H1 (cell line): Measurements from ENCODE around the gene MKX. TPM values are rescaled to one million over a fixed set of nuclear protein-coding genes. Genes with fewer than 3 reads are reported as not detected.

Experiments used
- CTCF ChIA-PET: fragments of 300-600 bp; sonication (Branson Sonifier 250); formaldehyde crosslinking; loops from one replicate; lab custom pipeline; 2021; ENCODE audit not compliant: partially characterized antibody; lab: Charles Lee
- POLR2A ChIA-PET: fragments of 300-600 bp; sonication (Branson Sonifier 250); formaldehyde crosslinking; loops from one replicate; lab custom pipeline; 2021; ENCODE audit warnings: inconsistent platforms; ENCODE audit not compliant: partially characterized antibody; lab: Charles Lee
- DNase-seq, 2 experiments: peaks; one replicate each; pipeline versions ENCODE4 v3.0.0 to v3.0.0-alpha.2; 2010 to 2022; ENCODE audit warnings: low spot score in 2 of 2, low read depth in 1 of 2, mixed read lengths in 1 of 2
- FAIRE-seq: peaks from 2 replicates; lab custom pipeline; 2011; peaks lifted over from hg19 to GRCh38; lab: Jason Lieb, UNC
- H2AFZ ChIP-seq: 2 replicates; pipeline ENCODE4 v1.8.1; 2012; ENCODE audit warnings: low read length, inconsistent platforms
- H2AK5ac ChIP-seq: 2 replicates; pipeline ENCODE4 v1.6.1; 2013; ENCODE audit warnings: low read depth, low read length
- H2BK120ac ChIP-seq: replicated peaks from 2 replicates; pipeline ENCODE3; 2013; ENCODE audit warnings: low read depth, low read length, inconsistent platforms
- H2BK12ac ChIP-seq: 2 replicates; pipeline ENCODE4 v1.6.1; 2013; ENCODE audit warnings: low read depth, low read length
- H2BK15ac ChIP-seq: 2 replicates; pipeline ENCODE4 v1.6.1; 2013; ENCODE audit warnings: low read length
- H2BK20ac ChIP-seq: 2 replicates; pipeline ENCODE4 v1.6.1; 2013; ENCODE audit warnings: low read length
- H2BK5ac ChIP-seq: 2 replicates; pipeline ENCODE4 v1.6.1; 2013; ENCODE audit warnings: low read depth, low read length
- H3K14ac ChIP-seq: 2 replicates; pipeline ENCODE4 v1.6.1; 2013; ENCODE audit warnings: inconsistent platforms; ENCODE audit not compliant: insufficient read length
- H3K18ac ChIP-seq: 2 replicates; pipeline ENCODE4 v1.6.1; 2013; ENCODE audit warnings: low read length; ENCODE audit errors: extremely low read depth
- H3K23ac ChIP-seq: 2 replicates; pipeline ENCODE4 v1.6.1; 2013; ENCODE audit warnings: inconsistent platforms; ENCODE audit not compliant: insufficient read length
- H3K23me2 ChIP-seq: 2 replicates; pipeline ENCODE4 v1.6.1; 2013; ENCODE audit warnings: low read depth, low read length
- H3K27ac ChIP-seq: 2 replicates; pipeline ENCODE4 v1.6.1; 2011; ENCODE audit warnings: low read depth, low read length, inconsistent platforms
- H3K27me3 ChIP-seq, 4 experiments: replicated peaks in 1 of 4; 1 replicate in 1 of 4; 2 replicates in 3 of 4; pipeline versions ENCODE4 v1.6.1 to v1.8.1; 2011 to 2013; ENCODE audit warnings: low read length in 3 of 4, mild to moderate bottlenecking in 3 of 4, inconsistent platforms in 2 of 4, mixed read lengths in 2 of 4, moderate library complexity in 1 of 4; ENCODE audit not compliant: control insufficient read depth in 3 of 4, insufficient read depth in 3 of 4; ENCODE audit errors: extremely low read depth in 1 of 4
- H3K36me3 ChIP-seq, 4 experiments: 2 replicates each; pipeline versions ENCODE4 v1.6.1 to v1.8.1; 2011 to 2013; ENCODE audit warnings: mild to moderate bottlenecking in 4 of 4, low read length in 3 of 4, moderate library complexity in 2 of 4, control low read depth in 1 of 4, inconsistent platforms in 1 of 4; ENCODE audit not compliant: insufficient read depth in 4 of 4, control insufficient read depth in 2 of 4
- H3K4ac ChIP-seq: replicated peaks from 2 replicates; pipeline ENCODE3; 2013; ENCODE audit warnings: low read length, low read depth, mixed read lengths, inconsistent platforms; ENCODE audit not compliant: insufficient read length
- H3K4me1 ChIP-seq, 4 experiments: replicated peaks in 1 of 4; 1 replicate in 1 of 4; 2 replicates in 3 of 4; pipeline versions ENCODE4 v1.6.1 to v1.8.1; 2011 to 2013; ENCODE audit warnings: low read length in 3 of 4, inconsistent platforms in 2 of 4, mixed read lengths in 1 of 4; ENCODE audit not compliant: insufficient read depth in 4 of 4, control insufficient read depth in 3 of 4
- H3K4me2 ChIP-seq, 2 experiments: 2 replicates each; pipeline versions ENCODE4 v1.6.1 to v1.8.1; 2011 to 2013; ENCODE audit warnings: low read depth in 2 of 2, low read length in 2 of 2, control low read depth in 1 of 2, inconsistent platforms in 1 of 2, mild to moderate bottlenecking in 1 of 2; ENCODE audit not compliant: insufficient read depth in 1 of 2
- H3K4me3 ChIP-seq, 4 experiments: fragments of 200-600, 300-600 bp in 1 of 4; sonication (generic), shearing (Covaris generic), sonication (Bioruptor Twin) in 1 of 4; 2 replicates each; pipeline versions ENCODE4 v1.5.1 to v1.8.1; 2011 to 2016; ENCODE audit warnings: low read length in 4 of 4, low read depth in 3 of 4, control low read depth in 2 of 4, inconsistent platforms in 2 of 4, mild to moderate bottlenecking in 2 of 4, mixed read lengths in 1 of 4, moderate library complexity in 1 of 4; ENCODE audit not compliant: insufficient read depth in 2 of 4; ENCODE audit errors: extremely low read depth in 1 of 4
- H3K56ac ChIP-seq: replicated peaks from 2 replicates; pipeline ENCODE3; 2013; ENCODE audit warnings: low read depth, mild to moderate bottlenecking, mixed read lengths, low read length, inconsistent platforms; ENCODE audit not compliant: insufficient read length
- H3K79me1 ChIP-seq: 2 replicates; pipeline ENCODE4 v1.6.1; 2013; ENCODE audit warnings: low read depth, low read length, control low read depth
- H3K79me2 ChIP-seq, 2 experiments: 2 replicates each; pipeline versions ENCODE4 v1.6.1 to v1.8.1; 2012 to 2013; ENCODE audit warnings: low read length in 2 of 2, mild to moderate bottlenecking in 2 of 2, inconsistent platforms in 1 of 2; ENCODE audit not compliant: insufficient read depth in 2 of 2, control insufficient read depth in 1 of 2
- H3K9ac ChIP-seq, 4 experiments: replicated peaks in 1 of 4; 1 replicate in 1 of 4; 2 replicates in 3 of 4; pipeline versions ENCODE4 v1.6.1 to v1.8.1; 2011 to 2013; ENCODE audit warnings: low read depth in 3 of 4, low read length in 3 of 4, control low read depth in 2 of 4, mild to moderate bottlenecking in 2 of 4, moderate library complexity in 2 of 4, inconsistent platforms in 1 of 4; ENCODE audit errors: extremely low read depth in 1 of 4
- H3K9me3 ChIP-seq, 2 experiments: 2 replicates each; pipeline versions ENCODE4 v1.6.1 to v1.8.1; 2012 to 2013; ENCODE audit warnings: mild to moderate bottlenecking in 2 of 2, moderate library complexity in 2 of 2, control low read depth in 1 of 2, inconsistent platforms in 1 of 2, low read depth in 1 of 2, low read length in 1 of 2, mixed read lengths in 1 of 2; ENCODE audit not compliant: insufficient read depth in 2 of 2
- H4K20me1 ChIP-seq, 2 experiments: replicated peaks in 1 of 2; 2 replicates each; pipeline versions ENCODE3 to v1.8.1; 2011 to 2013; ENCODE audit warnings: inconsistent platforms in 2 of 2, low read length in 2 of 2, mild to moderate bottlenecking in 1 of 2; ENCODE audit not compliant: insufficient read depth in 2 of 2, control insufficient read depth in 1 of 2
- H4K5ac ChIP-seq: 2 replicates; pipeline ENCODE4 v1.6.1; 2013; ENCODE audit warnings: low read length, low read depth, mixed read lengths, inconsistent platforms; ENCODE audit not compliant: insufficient read length
- H4K8ac ChIP-seq: 2 replicates; pipeline ENCODE4 v1.8.0; 2013; ENCODE audit warnings: mild to moderate bottlenecking, moderate library complexity, low read length, inconsistent platforms; ENCODE audit not compliant: insufficient read depth; ENCODE audit errors: extremely low read depth
- H4K91ac ChIP-seq: replicated peaks from 2 replicates; pipeline ENCODE3; 2013; ENCODE audit warnings: low read length, mixed read lengths, inconsistent platforms; ENCODE audit not compliant: insufficient read length
- CEBPB ChIP-seq: IDR thresholded peaks from 2 replicates; pipeline ENCODE4 v1.6.1; 2012; ENCODE audit warnings: low read depth, low read length
- CHD2 ChIP-seq: IDR thresholded peaks from 2 replicates; pipeline ENCODE4 v1.6.1; 2012; ENCODE audit warnings: low read length, improper control_type of control experiment
- CREB1 ChIP-seq: IDR thresholded peaks from 2 replicates; pipeline ENCODE4 v1.6.1; 2012; ENCODE audit warnings: inconsistent platforms
- GTF2F1 ChIP-seq: IDR thresholded peaks from 2 replicates; pipeline ENCODE4 v1.6.1; 2012; ENCODE audit warnings: low read depth, low read length, improper control_type of control experiment, borderline replicate concordance
- JUND ChIP-seq: IDR thresholded peaks from 2 replicates; pipeline ENCODE4 v1.6.1; 2011; ENCODE audit warnings: mild to moderate bottlenecking, improper control_type of control experiment, low read length
- TCF12 ChIP-seq: IDR thresholded peaks from 2 replicates; pipeline ENCODE4 v1.6.1; 2011; ENCODE audit warnings: low read depth, mild to moderate bottlenecking, low read length
- USF2 ChIP-seq: IDR thresholded peaks from 2 replicates; pipeline ENCODE4 v1.6.1; 2011; ENCODE audit warnings: low read length, improper control_type of control experiment
- YY1 ChIP-seq: IDR thresholded peaks from 2 replicates; pipeline ENCODE4 v1.6.1; 2011; ENCODE audit warnings: low read depth, mild to moderate bottlenecking, low read length
- WGBS, 2 experiments: shearing (Covaris generic) in 1 of 2; methylation state at CpG; one replicate each; pipeline versions ENCODE4 v1.1.6 to v1.1.7; 2013 to 2015; ENCODE audit warnings: low lambda C conversion rate in 2 of 2, mixed read lengths in 2 of 2, inconsistent platforms in 1 of 2, low coverage in 1 of 2, missing lambda C conversion rate in 1 of 2; ENCODE audit not compliant: insufficient replicate concordance in 2 of 2, insufficient coverage in 1 of 2, insufficient read length in 1 of 2; ENCODE audit errors: extremely low coverage in 1 of 2, missing lambda C conversion rate in 1 of 2; 5-methylcytosine and 5-hydroxymethylcytosine counted together
- polyA plus RNA-seq, 7 experiments: library from polyadenylated mRNA; depleted of rRNA in 3 of 7; stranded (reverse) in 5 of 7; unstranded in 2 of 7; fragments of >200 nt in 5 of 7; fragments of 200-250 nt in 2 of 7; gene quantifications; 1 replicate in 5 of 7; 2 replicates in 1 of 7; 4 replicates in 1 of 7; pipeline versions ENCODE4 v1.2.1 to v1.2.3, GENCODE V29; 2011 to 2013; ENCODE audit warnings: missing spikeins in 2 of 7, mixed read lengths in 2 of 7
- total RNA-seq: library from RNA; stranded (reverse); fragmentation: NEBNext Ultra II Directional; extraction: Animal tissue kit (Norgen Biotek cat#: 25700); gene quantifications from 2 replicates; pipeline ENCODE4 v1.2.1, GENCODE V29; 2021

The MKX gene
- total and polyA plus RNA-seq, 2 of the 8 experiments (the other 6 are each of a cell fraction or from before 2014, with no cell fraction given): 0.21 to 1.3 TPM

GRCh38 chr10:27625452-27626211 lies 120.0 kb downstream of the MKX start:
- Histone ChIP-seq H2BK5ac (no peak overlapping the region), H3K4me1 (peaks cover 2 to 8% (median 4%) of the 10 kb centered on the region in 4 experiments; a peak in 3 of 7 replicates), H4K20me1 (no peaks in the 10 kb centered on the region), H3K4ac (no peak overlapping the region), H3K9me3 (no peaks in the 10 kb centered on the region), H3K18ac (no peak overlapping the region), H3K4me3 (peak overlapping the region in 1 of 4 experiments; percentile 38; a peak in 2 of 8 replicates), H3K23ac (no peak overlapping the region), H2BK15ac (no peak overlapping the region), H3K4me2 (peak overlapping the region; percentile 49 to 69), H2BK20ac (no peak overlapping the region), H3K27ac (no peak overlapping the region), H3K79me1 (no peaks in the 10 kb centered on the region), H3K56ac (no peak overlapping the region), H2BK12ac (no peak overlapping the region), H4K5ac (no peak overlapping the region), H3K27me3 (no peaks in the 10 kb centered on the region), H3K9ac (no peak overlapping the region), H2AFZ (0 out of 2 replicates have a peak overlapping the region, but pooled peaks have one; percentile 67), H3K36me3 (no peaks in the 10 kb centered on the region), H2AK5ac (no peak overlapping the region), H3K79me2 (no peaks in the 10 kb centered on the region), H3K23me2 (no peaks in the 10 kb centered on the region), H4K91ac (no peak overlapping the region), H2BK120ac (no peak overlapping the region), H3K14ac (no peak overlapping the region), H4K8ac (no peak overlapping the region)
- FAIRE-seq: no peak
- ChIA-PET CTCF (interaction anchor here (0.9 to 1.0 kb wide), 2 partner anchors 11 to 32 kb away, joined by 3 to 5 read pairs; no protein-coding TSS in a partner anchor), POLR2A (no interaction called here)
- DNase-seq: peak in 1 of 2 experiments; percentile 54
- WGBS, 2 experiments: 63% methylated on average over 10 of the region's 10 CpGs; no CpG with 5 or more reads in 1 of the 2 experiments
- no peak for TF ChIP-seq JUND
- TF ChIP-seq CREB1: no peak
- TF ChIP-seq GTF2F1: no peak
- no peak for TF ChIP-seq CHD2
- no peak for TF ChIP-seq YY1
- no peak for TF ChIP-seq TCF12
- TF ChIP-seq USF2: no peak
- TF ChIP-seq CEBPB: no peak
